GM21381 (cell line): ENCODE data around the gene TCP1.
A peak's percentile ranks its signal among the peaks of the same experiment; 100 is the strongest.
"Not testable (repeated sequence)": the region's sequence is repeated elsewhere in the genome, so short reads cannot be mapped to it uniquely, and the experiment has no call there.

ENCODE experiments used
- ATAC-seq: cut with Tn5 transposase; IDR thresholded peaks from one replicate; pipeline ENCODE4 v1.9.1; 2021; ENCODE audit warnings: mild to moderate bottlenecking, moderate library complexity; ENCODE audit not compliant: unreplicated experiment

Gene TCP1

GRCh38 chr6:159817951-159818739, 28.7 kb upstream of the TCP1 start:
- ATAC-seq = no peak

DNA sequence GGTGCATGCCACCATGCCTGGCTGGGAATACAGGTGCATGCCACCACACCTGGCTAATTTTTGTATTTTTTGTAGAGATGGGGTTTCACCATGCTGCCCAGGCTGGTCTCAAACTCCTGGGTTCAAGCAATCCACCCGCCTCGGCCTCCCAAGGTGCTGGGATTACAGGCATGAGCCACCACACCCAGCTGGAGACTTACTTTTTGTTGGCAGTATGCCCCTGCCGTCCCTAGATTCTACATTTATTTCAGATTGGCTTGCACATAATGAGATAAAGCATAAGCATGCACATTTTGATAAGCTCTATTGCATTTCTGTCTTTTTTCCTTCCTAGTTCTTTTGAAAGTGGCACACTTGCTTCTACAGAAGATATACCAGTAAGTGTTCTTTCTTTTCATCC, 27.4 kb upstream of the TCP1 start:
- ATAC-seq = not testable (repeated sequence)

DNA sequence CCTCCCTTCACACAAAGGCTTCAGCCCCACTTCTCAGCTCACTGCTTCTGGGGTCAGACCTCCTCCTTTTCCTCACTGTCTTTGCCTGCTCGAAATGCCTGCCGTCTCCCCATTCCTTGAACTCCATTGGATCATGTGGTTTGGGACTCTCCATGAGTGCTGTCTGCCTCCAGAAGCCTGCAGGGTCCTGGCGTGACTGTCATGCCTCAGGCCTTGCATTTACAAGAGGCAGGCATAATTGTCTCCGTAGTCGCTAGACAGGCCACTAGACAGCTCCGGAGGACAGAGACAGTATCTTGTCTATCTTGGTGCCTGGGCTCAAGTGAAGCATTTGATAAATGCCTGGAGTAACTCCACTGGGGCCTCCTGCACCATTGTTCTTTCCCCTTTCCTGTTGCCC, 26.0 kb upstream of the TCP1 start:
- ATAC-seq = no peak

DNA sequence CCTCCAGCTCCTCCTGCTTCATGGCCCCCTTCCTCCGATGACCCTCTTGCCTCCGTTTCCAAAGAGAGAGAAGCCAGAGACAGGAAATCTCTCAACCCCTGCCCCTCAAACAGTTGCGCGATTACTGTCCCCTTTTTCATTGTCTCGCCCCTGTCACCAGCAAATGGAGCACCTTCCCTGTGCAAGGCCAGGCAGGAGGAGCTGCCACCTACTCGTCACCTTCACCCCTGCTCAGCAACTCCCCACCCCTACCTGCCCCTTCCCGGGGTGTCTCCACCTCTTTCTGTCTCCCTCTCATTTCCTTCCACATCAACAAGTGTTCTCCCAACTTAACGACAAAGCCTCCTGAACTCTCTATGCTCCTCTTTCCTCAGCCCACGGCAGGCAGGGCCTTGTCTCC, 24.4 kb upstream of the TCP1 start:
- ATAC-seq = no peak

DNA sequence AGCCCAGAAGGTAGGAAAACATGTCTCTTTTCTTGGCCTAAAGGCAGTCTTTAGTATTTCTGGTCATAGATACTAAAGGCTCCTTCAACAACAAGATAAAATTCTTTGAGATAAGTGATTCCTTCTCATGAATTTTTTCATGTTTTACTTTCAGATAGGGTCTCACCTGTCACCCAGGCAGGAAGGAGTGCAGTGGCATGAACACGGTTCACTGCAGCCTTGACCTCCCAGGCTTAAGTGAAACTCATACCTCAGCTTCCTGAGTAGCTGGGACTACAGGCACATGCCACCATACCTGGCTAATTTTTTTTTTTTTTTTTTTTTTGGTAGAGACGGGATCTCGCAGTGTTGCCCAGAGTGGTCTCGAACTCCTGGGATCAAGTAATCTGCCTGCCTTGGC, 19.7 kb upstream of the TCP1 start:
- ATAC-seq = no peak

GRCh38 chr6:159808647-159809046, 19.2 kb upstream of the TCP1 start:
- ATAC-seq = no peak

- no peak for ATAC-seq
These were observed 17.9 kb upstream of the TCP1 start for GRCh38 chr6:159807150-159807858.

DNA sequence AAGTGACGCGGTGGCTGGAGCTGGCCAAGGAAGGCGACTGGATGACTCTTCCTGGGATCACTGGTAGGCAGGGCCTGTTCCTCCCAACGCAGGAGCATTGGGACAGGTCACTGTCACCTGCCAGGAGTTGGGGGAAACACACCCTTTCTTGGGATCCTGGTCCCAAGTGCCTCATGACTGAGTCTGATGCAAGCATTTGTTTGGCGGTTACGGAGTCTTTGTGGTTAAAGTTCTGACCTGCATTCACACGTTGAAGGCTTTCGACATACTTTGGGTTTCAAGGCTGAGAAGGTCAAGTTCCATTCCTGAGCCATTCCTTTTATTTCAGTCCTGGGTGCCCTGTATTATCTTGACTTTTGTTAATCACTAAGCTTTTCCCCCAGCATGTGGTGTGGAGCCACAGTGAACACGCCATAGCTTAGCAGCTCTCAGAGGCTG, 16.6 kb upstream of the TCP1 start:
- ATAC-seq = no peak

- no peak for ATAC-seq
These were observed 16.1 kb upstream of the TCP1 start for GRCh38 chr6:159805440-159806020.

GRCh38 chr6:159804504-159804903, 15.1 kb upstream of the TCP1 start:
- no peak for ATAC-seq

- no peak for ATAC-seq
These were observed 12.5 kb upstream of the TCP1 start for GRCh38 chr6:159801935-159802334.

DNA sequence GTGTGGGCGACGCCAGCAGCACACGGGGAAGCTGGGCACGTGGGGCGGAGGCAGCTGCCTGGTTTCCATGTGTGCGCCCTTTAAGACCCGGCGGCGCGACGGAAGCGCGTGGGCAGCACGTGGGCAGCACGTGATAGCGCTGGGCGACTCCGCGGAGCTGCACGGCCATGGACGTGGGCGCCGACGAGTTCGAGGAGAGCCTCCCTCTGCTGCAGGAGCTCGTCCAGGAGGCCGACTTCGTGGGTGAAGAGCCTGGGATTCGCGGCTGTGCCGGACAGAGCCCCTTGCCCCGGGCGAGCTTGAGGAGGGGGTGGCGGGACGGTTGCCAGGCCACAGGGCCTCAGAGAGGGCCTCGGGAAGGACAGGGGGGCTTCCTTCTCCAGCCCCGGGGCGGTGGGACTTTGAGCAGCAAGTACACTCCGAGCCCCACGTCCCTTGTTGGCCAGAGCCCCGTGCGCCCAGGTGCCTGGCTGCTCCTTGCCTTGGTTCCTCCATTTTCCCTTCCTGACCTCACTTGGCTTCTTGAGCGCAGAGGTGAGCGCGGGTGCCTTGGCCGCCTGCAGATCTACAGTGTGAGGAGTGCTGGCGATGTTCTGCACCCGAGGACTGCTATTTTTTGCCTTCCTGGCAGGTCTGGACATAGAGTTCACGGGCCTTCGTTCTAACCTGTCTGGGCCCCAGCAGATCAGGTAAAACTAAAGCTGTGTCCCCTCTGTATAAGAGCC, 10.9 kb upstream of the TCP1 start, which contains the start of gene PNLDC1:
Gene PNLDC1 (plus strand): TSS at position 136 of the 725 bp plus-strand sequence. CDS start 32 bp downstream, at position 168.
- ATAC-seq = no peak

- ATAC-seq = no peak
These were observed 8.2 kb upstream of the TCP1 start for GRCh38 chr6:159797554-159797953.

DNA sequence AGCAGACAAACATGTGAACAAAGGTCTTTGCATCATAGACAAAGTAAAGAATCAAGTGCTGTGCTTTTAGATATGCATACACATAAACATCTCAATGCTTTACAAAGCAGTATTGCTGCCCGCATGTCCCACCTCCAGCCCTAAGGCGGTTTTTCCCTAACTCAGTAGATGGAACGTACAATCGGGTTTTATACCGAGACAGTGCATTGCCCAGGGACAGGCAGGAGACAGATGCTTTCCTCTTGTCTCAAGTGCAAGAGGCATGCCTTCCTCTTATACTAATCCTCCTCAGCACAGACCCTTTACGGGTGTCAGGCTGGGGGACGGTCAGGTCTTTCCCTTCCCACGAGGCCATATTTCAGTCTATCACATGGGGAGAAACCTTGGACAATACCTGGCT, 5.6 kb upstream of the TCP1 start:
- not testable (repeated sequence) for ATAC-seq

DNA sequence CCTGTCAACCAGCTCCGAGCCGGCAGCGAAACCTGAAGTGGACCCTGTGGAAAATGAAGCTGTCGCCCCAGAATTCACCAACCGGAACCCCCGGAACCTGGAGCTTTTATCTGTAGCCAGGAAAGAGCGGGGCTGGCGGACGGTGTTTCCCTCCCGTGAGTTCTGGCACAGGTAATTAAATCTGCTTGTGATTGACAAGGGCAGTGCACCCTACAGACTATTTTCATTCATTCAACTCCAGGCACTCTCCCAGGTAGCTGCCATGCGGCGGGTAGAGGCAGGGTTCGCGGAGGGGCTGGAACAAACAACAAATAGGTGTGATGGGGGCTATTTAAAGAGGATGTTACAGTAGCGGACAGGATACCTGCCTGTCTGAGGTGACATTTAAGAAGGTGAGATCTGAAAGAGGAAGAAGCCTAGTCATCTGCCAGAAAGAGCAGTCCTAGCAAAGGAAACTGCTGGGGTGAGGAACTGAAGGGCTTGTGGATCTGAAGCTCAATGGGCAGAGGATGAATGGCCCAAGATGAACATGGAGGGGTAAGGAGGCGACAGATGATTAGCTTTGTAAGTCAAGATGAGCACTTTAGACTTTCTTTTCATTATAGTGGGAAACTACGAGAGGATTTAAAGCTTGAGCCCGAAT, 1.7 kb upstream of the TCP1 start:
- no peak for ATAC-seq

DNA sequence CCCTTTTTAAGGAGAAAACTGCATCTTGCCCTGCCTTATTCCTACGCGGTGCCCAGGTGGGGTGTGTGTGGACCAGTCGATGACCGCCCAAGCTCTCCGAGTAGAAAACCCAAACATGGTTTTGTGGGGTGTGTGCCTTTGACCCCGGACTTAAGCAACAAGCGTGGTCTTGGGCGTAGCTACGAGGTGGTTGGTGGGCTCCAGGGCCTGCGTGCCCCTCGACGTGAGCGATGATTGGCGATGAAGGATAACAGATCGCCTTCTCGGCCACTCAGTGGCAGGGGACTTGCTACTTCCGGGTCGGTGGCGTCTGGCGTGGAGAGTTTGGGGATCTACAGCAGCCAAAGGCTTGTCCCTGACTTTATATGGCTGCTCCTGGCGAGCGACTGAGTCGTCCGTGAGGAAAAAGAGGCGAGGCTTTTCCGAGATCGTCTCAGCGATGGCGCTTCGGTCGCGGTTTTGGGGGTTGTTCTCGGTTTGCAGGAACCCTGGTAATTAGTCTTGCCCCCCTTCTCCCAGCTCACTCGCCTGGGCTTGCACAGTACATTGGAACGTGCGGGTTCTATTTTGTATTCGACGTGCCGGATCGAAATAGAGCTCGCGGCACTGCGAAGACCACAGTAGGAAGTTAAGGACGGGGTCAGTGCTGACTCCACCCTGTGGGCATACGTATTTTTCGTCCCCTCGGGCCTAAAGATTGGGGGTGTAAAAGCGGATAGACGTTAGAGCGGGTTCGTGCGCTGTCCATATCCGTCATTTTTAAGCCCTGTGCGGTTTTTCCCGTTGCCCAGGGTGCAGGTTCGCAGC, 950 bp upstream of the TCP1 start, which contains the start of gene MRPL18:
Gene MRPL18 (plus strand): TSS at position 319 of the 807 bp plus-strand sequence. CDS start 121 bp downstream, at position 440.
- ATAC-seq = peak; percentile 79

DNA sequence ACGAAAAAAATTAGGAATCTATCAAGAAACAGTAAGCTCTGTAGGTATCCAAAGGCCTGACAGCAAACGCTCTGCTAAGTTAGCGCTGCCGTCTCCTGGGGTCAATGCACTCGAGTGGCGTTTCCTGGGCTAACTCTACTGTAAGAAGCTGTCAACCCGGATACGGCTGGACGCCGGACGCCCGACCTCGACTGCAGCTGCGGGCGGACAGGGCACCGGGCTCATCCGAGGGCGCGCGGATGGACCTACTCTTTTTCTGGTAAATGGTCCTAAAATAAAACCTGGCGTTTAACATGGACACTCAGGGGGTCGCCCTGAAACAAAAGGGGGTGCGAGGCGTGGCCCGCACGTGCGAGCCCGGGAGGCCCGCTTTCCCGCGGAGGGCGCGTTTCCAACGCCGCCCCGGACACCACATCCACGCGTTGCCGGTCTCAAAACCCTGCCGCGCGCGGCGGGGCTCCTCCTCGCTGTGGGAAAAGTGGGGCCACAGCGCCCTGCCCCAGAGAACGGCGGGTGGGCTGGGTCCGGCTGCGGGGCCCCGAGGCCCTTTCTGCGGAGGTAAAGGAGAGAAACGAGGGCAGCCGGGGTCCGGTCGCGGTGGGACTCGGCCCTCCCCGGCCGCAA, 537 bp downstream of the TCP1 start:
- ATAC-seq = no peak

GRCh38 chr6:159788276-159788675, 1.1 kb downstream of the TCP1 start:
- ATAC-seq = no peak

GRCh38 chr6:159778542-159779103, 10.8 kb downstream of the TCP1 start:
- no peak for ATAC-seq
